MG63 (cell line): ENCODE results near the gene MIPOL1. TPM values are rescaled to one million over a fixed set of nuclear protein-coding genes. Genes with fewer than 3 reads are reported as not detected.

ENCODE experiments used
- DNase-seq: peaks from one replicate; pipeline ENCODE4 v3.0.0-alpha.2; 2020
- H3K27me3 ChIP-seq: fragments of 250-450 bp; sonication (Bioruptor Pico); 2 replicates; pipeline ENCODE4 v1.5.1; 2020; ENCODE audit warnings: mild to moderate bottlenecking, moderate library complexity
- H3K36me3 ChIP-seq: fragments of 250-450 bp; sonication (Bioruptor Pico); 2 replicates; pipeline ENCODE4 v1.5.1; 2020; ENCODE audit warnings: mild to moderate bottlenecking, moderate library complexity
- H3K4me3 ChIP-seq: fragments of 250-450 bp; sonication (Bioruptor Pico); 2 replicates; pipeline ENCODE4 v1.5.1; 2020; ENCODE audit warnings: mild to moderate bottlenecking, moderate library complexity
- H3K9me3 ChIP-seq: fragments of 250-450 bp; sonication (Bioruptor Pico); 2 replicates; pipeline ENCODE4 v1.5.1; 2020; ENCODE audit warnings: mild to moderate bottlenecking, moderate library complexity
- total RNA-seq: library from RNA; depleted of rRNA; stranded (reverse); fragments of >200 nt; shearing (Covaris generic); gene quantifications from 2 replicates; pipeline ENCODE4 v1.2.3, GENCODE V29; 2014; ENCODE audit warnings: low replicate concordance

Gene MIPOL1
- total RNA-seq, 1 experiment from 2014 or later, result 6.0 TPM

GRCh38 chr14:37586797-37587130, 389.0 kb downstream of the MIPOL1 start:
- DNase-seq, result no peak
- peaks cover 3% of the 10 kb centered on the region; the same call in 1 of the 2 replicates for H3K27me3 ChIP-seq
- H3K4me3 ChIP-seq, result no peak overlapping the region
- no peaks in the 10 kb centered on the region for H3K36me3 ChIP-seq
- H3K9me3 ChIP-seq, result no peaks in the 10 kb centered on the region

- peaks cover 3% of the 10 kb centered on the region; the same call in 1 of the 2 replicates for H3K27me3 ChIP-seq
- DNase-seq, result no peak
- H3K36me3 ChIP-seq, result no peaks in the 10 kb centered on the region
- H3K4me3 ChIP-seq, result no peak overlapping the region; the same call in 1 of the 2 replicates
- no peaks in the 10 kb centered on the region for H3K9me3 ChIP-seq
These were observed 389.5 kb downstream of the MIPOL1 start for GRCh38 chr14:37587131-37587803.

GRCh38 chr14:37587881-37588666, 390.3 kb downstream of the MIPOL1 start:
- Histone ChIP-seq H3K9me3 (no peaks in the 10 kb centered on the region), H3K36me3 (no peaks in the 10 kb centered on the region), H3K27me3 (peaks cover 3% of the 10 kb centered on the region; the same call in 1 of the 2 replicates), H3K4me3 (peak overlapping the region; percentile 44)
- DNase-seq, result peak; percentile 19

- Histone ChIP-seq H3K9me3 (no peaks in the 10 kb centered on the region), H3K36me3 (no peaks in the 10 kb centered on the region), H3K27me3 (peaks cover 3% of the 10 kb centered on the region; the same call in 1 of the 2 replicates), H3K4me3 (no peak overlapping the region)
- no peak for DNase-seq
These were observed 390.9 kb downstream of the MIPOL1 start for GRCh38 chr14:37588667-37588955.

GRCh38 chr14:37588956-37589714, 391.4 kb downstream of the MIPOL1 start:
- DNase-seq, result no peak
- Histone ChIP-seq H3K9me3 (no peaks in the 10 kb centered on the region), H3K4me3 (no peak overlapping the region), H3K27me3 (peaks cover 3% of the 10 kb centered on the region; the same call in 1 of the 2 replicates), H3K36me3 (no peaks in the 10 kb centered on the region)

- Histone ChIP-seq H3K4me3 (no peak overlapping the region), H3K9me3 (no peaks in the 10 kb centered on the region), H3K36me3 (no peaks in the 10 kb centered on the region), H3K27me3 (peaks cover 3% of the 10 kb centered on the region; the same call in 1 of the 2 replicates)
- DNase-seq, result no peak
These were observed 392.1 kb downstream of the MIPOL1 start for GRCh38 chr14:37589715-37590427.

- Histone ChIP-seq H3K9me3 (no peaks in the 10 kb centered on the region), H3K36me3 (no peaks in the 10 kb centered on the region), H3K27me3 (peaks cover 3% of the 10 kb centered on the region; the same call in 1 of the 2 replicates), H3K4me3 (no peak overlapping the region)
- no peak for DNase-seq
These were observed 392.8 kb downstream of the MIPOL1 start for GRCh38 chr14:37590428-37591139.

GRCh38 chr14:37591311-37591940, 393.7 kb downstream of the MIPOL1 start:
- Histone ChIP-seq H3K9me3 (no peaks in the 10 kb centered on the region), H3K27me3 (peaks cover 3% of the 10 kb centered on the region; the same call in 1 of the 2 replicates), H3K36me3 (no peaks in the 10 kb centered on the region), H3K4me3 (peak overlapping the region; percentile 9)
- DNase-seq, result no peak

- Histone ChIP-seq H3K36me3 (no peaks in the 10 kb centered on the region), H3K27me3 (peaks cover 2% of the 10 kb centered on the region; the same call in 1 of the 2 replicates), H3K4me3 (peak overlapping the region; percentile 9; the same call in 1 of the 2 replicates), H3K9me3 (no peaks in the 10 kb centered on the region)
- no peak for DNase-seq
These were observed 394.3 kb downstream of the MIPOL1 start for GRCh38 chr14:37591941-37592481.

GRCh38 chr14:37592482-37593408, 395.0 kb downstream of the MIPOL1 start:
- H3K4me3 ChIP-seq, result no peak overlapping the region
- no peaks in the 10 kb centered on the region for H3K9me3 ChIP-seq
- no peaks in the 10 kb centered on the region for H3K36me3 ChIP-seq
- H3K27me3 ChIP-seq, result no peaks in the 10 kb centered on the region
- no peak for DNase-seq

- no peak for DNase-seq
- Histone ChIP-seq H3K27me3 (no peaks in the 10 kb centered on the region), H3K4me3 (peak overlapping the region; percentile 53), H3K9me3 (no peaks in the 10 kb centered on the region), H3K36me3 (no peaks in the 10 kb centered on the region)
These were observed 395.9 kb downstream of the MIPOL1 start for GRCh38 chr14:37593511-37594237.

GRCh38 chr14:37594238-37594970, 396.7 kb downstream of the MIPOL1 start:
- H3K4me3 ChIP-seq, result peak overlapping the region; percentile 53
- no peaks in the 10 kb centered on the region for H3K27me3 ChIP-seq
- H3K36me3 ChIP-seq, result no peaks in the 10 kb centered on the region
- peak; percentile 51 for DNase-seq
- H3K9me3 ChIP-seq, result no peaks in the 10 kb centered on the region

- no peaks in the 10 kb centered on the region for H3K36me3 ChIP-seq
- H3K27me3 ChIP-seq, result no peaks in the 10 kb centered on the region
- peak within 1 kb of the TSS; percentile 53 for H3K4me3 ChIP-seq
- no peaks in the 10 kb centered on the region for H3K9me3 ChIP-seq
- peak; percentile 50 for DNase-seq
These were observed 397.5 kb downstream of the MIPOL1 start, which contains the start of the genes FOXA1 and TTC6 for GRCh38 chr14:37594971-37595808. TSS of gene FOXA1 (minus strand) at chr14:37595249. CDS start at chr14:37594972, 277 bp downstream. TSS of gene TTC6 (plus strand) at chr14:37595629. CDS start at chr14:37622065, 26,436 bp downstream.
